ENCODE data around the gene STK32B.

STK32B gene

DNA sequence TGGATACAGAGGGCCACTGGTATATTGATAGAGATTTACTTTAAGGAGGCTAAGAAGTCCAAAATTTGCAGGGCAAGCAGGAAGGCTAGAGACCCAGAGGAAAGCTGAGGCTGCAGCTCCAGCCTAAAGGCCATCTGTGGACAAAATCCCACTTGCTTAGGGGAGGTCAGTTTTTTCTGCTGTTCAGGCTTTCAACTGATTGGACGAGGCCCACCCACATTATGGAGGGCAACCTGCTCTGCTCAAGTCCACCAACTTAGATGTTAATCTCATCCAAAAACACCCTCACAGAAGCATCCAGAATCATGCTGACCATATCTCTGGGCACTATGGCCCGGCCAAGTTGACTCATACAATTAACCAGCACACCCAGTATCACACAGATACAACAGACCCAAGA, 480.8 kb downstream of the STK32B start:
- DNase-seq (ENCODE audit: low spot score) = no peak

DNA sequence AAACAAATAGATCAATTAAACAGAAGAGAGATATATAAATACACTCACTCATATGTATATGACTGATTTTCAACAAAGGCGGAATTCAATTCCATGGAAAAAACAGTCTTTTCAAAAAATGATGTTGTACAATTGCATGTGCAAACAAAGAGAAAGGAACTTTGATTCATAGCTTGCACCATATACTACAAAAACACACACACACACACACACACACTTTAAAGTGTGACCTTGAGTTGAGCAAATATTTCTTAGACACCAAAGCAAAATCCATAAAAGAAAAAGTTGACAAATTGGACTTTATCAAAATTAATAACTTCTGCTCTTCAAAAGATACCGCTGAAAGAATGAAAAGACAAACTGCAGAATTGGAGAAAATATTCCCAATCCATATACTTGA, 488.3 kb downstream of the STK32B start:
- DNase-seq (ENCODE audit: low spot score) = no peak

DNA sequence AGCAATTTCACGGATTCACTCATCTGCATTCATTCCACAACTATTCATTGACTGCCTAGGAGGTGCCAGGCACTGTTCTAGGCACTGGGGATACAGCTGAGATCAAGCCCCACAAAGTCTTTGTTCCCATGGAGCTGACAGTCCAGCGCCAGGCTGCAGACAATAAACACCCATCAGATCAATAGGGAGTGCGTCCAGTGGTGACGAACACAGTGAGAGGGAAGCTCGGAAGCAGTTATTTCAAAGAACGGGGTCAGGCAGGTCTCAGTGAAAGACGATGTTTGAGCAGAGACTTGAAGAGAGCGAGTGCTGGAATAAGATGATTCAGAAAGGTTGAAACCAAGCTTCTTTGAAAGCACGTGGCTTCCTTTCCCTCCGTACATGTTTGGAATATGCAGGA, 489.9 kb downstream of the STK32B start:
- DNase-seq (ENCODE audit: low spot score) = no peak

DNA sequence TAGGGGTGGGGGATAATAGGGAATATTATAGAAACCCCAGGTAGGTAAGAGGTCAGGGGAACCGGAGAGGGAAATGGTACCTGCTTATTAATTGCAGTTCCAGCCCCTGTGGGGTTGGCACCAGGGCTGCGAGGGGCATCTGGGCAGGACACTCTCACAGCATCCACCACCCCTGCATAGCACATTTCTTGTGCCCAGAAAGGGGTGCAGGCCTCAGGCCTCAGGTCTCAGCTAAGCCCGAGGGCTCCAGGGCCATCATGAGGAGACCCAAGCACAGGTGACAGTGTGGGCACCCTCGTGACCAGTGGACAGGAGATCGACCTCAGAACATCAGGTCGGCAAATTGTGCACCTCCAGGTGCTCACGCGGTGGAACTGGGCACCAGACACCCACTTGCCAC, 492.4 kb downstream of the STK32B start:
- no peak for DNase-seq (ENCODE audit: low spot score)

DNA sequence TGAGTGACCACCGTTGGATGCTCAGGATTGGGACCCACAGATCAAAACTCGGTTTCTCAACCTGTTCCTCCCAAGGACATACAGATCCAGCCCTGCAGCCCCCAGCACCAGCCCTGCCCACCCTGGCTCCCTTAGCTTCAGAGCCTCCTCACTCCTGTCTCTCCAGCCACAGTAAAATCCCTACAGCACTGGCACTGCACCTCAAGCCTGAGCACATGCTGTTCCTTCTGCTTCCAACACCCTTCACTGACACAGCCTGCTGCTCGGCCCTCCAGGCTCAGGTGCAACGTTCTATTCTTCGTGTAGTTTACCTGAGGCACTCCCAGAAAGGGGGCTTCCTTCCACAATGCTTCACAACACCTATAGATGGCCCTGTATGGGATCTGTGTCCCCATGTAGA, 493.5 kb downstream of the STK32B start:
- DNase-seq (ENCODE audit: low spot score) = no peak

DNA sequence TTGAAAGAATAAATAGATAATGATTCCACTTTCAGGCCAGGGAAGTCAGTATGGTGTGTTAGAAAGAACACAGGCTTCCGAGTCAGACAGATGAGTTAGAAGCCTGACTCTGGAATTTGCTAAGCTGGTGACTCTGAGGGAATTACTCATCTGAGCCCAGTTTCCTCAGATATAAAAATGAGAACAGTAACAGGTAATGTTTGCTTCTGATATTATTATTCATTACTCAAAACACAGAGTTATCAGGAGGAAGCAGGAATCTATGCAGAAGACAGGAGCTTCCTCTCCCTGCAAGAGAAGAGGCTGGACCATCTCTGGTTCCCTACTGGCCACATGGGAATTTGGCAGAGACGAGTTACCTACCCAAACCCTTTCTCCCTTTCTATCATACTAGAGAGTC, 494.0 kb downstream of the STK32B start:
- DNase-seq (ENCODE audit: low spot score) = no peak

DNA sequence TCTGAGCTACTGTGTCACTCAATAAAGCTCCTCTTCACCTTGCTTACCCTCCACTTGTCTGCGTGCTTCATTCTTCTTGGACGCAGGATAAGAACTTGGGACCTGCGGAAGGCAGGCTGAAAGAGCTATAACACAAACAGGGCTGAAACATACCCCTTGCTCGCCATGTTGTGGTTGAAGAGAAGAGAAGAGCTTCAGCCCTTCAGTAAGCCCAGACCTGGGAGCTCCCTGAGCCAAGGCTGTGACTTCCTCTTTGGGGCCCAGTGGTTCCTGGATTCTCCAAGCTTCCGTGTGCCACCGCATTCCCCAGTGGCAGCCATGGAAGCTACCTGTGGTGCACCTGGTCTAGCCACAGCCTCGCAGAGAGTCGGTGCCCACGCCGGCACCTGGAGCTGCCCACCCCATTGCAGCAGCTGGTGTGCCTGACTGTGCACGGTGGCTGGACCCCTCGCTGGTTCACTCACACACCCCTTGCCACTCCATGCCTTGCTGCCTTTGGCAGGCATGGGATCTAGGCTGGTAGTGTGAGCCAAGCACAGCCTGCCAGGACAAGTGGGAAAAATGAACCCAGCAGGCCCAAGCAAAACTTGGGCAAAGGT, 496.5 kb downstream of the STK32B start:
- DNase-seq (ENCODE audit: low spot score) = no peak

All from iPS-NIHi11 (cell line).